Measurements from ENCODE around the gene RPUSD4.

- no peak for TF ChIP-seq MAX (IDR thresholded peaks at IDR 0.05; ENCODE audit: low read depth, low read length)
- TF ChIP-seq CTCF (IDR thresholded peaks at IDR 0.05; ENCODE audit: low read depth, low read length) = no peak
- TF ChIP-seq POLR2A (IDR thresholded peaks at IDR 0.05; ENCODE audit: extremely low read depth, insufficient read length) = no peak
Observed at GRCh38 chr11:126226334-126227084, 15.1 kb upstream of the RPUSD4 start.

Measured in NB4 (cell line).